ENCODE data around the gene LY6G5C. TPM values are rescaled to one million over a fixed set of nuclear protein-coding genes. Genes with fewer than 3 reads are reported as not detected.

Gene LY6G5C
- total and polyA plus RNA-seq, 9 of the 15 experiments (the other 6 are each of a cell fraction or from before 2014, with no cell fraction given), result 0.10 to 0.67 (median 0.46) TPM; not detected in 4

- TF ChIP-seq HOMEZ (CRISPR knock-in tag; IDR thresholded peaks at IDR 0.05) (0 out of 2 replicates have a peak, but pooled peaks have one; percentile 68), CHD4 (IDR thresholded peaks at IDR 0.05; ENCODE audit: insufficient read depth, insufficient replicate concordance, low read depth, low read length, poor library complexity, severe bottlenecking) (peak; percentile 86), RFX5 (IDR thresholded peaks at IDR 0.05; ENCODE audit: low read depth, low read length) (no peak), POLR2G (IDR thresholded peaks at IDR 0.05; ENCODE audit: low read depth, low read length) (peak; percentile 91), MXI1 (IDR thresholded peaks at IDR 0.05; ENCODE audit: low read depth, low read length) (no peak), ZNF639 (CRISPR knock-in tag; conservative IDR thresholded peaks at IDR 0.05 in 1 of 2, IDR thresholded peaks at IDR 0.05 in 1 of 2) (no peak), CUX1 (CRISPR knock-in tag; IDR thresholded peaks at IDR 0.05) (no peak), ZFPM2 (CRISPR knock-in tag; IDR thresholded peaks at IDR 0.05) (peak; percentile 99), ZNF75A (CRISPR knock-in tag; IDR thresholded peaks at IDR 0.05) (peak; percentile 92), MEIS2 (IDR thresholded peaks at IDR 0.05; ENCODE audit: partially characterized antibody) (no peak), PKNOX1 (IDR thresholded peaks at IDR 0.05) (no peak), ZNF780A (CRISPR knock-in tag; IDR thresholded peaks at IDR 0.05) (peak; percentile 98), ZNF280A (IDR thresholded peaks at IDR 0.05; ENCODE audit: low read depth, partially characterized antibody) (no peak)
These were observed 49.2 kb upstream of the LY6G5C start (continued) for GRCh38 chr6:31729979-31730630.
